H1 (cell line): ENCODE measurements around the gene COL6A3.

Experiments
- BACH1 ChIP-seq: IDR thresholded peaks from 2 replicates; pipeline ENCODE4 v1.6.1; 2012; ENCODE audit warnings: low read length, improper control_type of control experiment
- EZH2 ChIP-seq: fragments of 200-600 bp; sonication (generic); IDR thresholded peaks from 2 replicates; pipeline ENCODE4 v1.7.1; 2012; ENCODE audit warnings: low read depth, mild to moderate bottlenecking, moderate library complexity, low read length, inconsistent platforms; ENCODE audit not compliant: severe bottlenecking
- GABPA ChIP-seq: IDR thresholded peaks from 2 replicates; pipeline ENCODE4 v1.6.1; 2011; ENCODE audit warnings: mild to moderate bottlenecking, low read length, moderate library complexity, borderline replicate concordance; ENCODE audit not compliant: insufficient read depth
- POLR2A ChIP-seq, 2 experiments: IDR thresholded peaks; 1 replicate in 1 of 2; 2 replicates in 1 of 2; pipeline ENCODE4 v1.6.1; 2011; ENCODE audit warnings: low read depth in 2 of 2, low read length in 2 of 2, mild to moderate bottlenecking in 2 of 2; ENCODE audit errors: control extremely low read depth in 1 of 2
- RAD21 ChIP-seq, 2 experiments: IDR thresholded peaks in 1 of 2; conservative IDR thresholded peaks in 1 of 2; 2 replicates each; pipeline ENCODE4 v1.6.1; 2011; ENCODE audit warnings: low read depth in 2 of 2, low read length in 2 of 2, improper control_type of control experiment in 1 of 2, inconsistent platforms in 1 of 2, mild to moderate bottlenecking in 1 of 2, moderate library complexity in 1 of 2
- TF ChIP-seq, protein P1 (sequence below), 3 experiments: IDR thresholded peaks; 1 replicate in 2 of 3; 2 replicates in 1 of 3; pipeline versions ENCODE4 v1.5.1 to v1.6.1; 2011; ENCODE audit warnings: low read length in 3 of 3, mild to moderate bottlenecking in 3 of 3, inconsistent platforms in 2 of 3, low read depth in 1 of 3, moderate library complexity in 1 of 3; ENCODE audit not compliant: insufficient read depth in 1 of 3; ENCODE audit errors: control extremely low read depth in 1 of 3

- TF ChIP-seq EZH2 (no peak), GABPA (no peak), RAD21 (IDR thresholded peaks at IDR 0.05 in 1 of 2, conservative IDR thresholded peaks at IDR 0.05 in 1 of 2; ENCODE audit: low read depth in 2 of 2, low read length in 2 of 2) (no peak), BACH1 (no peak), POLR2A (IDR thresholded peaks at IDR 0.05; ENCODE audit: control extremely low read depth in 1 of 2, low read depth in 2 of 2, low read length in 2 of 2) (no peak)
- TF ChIP-seq, protein P1, sequence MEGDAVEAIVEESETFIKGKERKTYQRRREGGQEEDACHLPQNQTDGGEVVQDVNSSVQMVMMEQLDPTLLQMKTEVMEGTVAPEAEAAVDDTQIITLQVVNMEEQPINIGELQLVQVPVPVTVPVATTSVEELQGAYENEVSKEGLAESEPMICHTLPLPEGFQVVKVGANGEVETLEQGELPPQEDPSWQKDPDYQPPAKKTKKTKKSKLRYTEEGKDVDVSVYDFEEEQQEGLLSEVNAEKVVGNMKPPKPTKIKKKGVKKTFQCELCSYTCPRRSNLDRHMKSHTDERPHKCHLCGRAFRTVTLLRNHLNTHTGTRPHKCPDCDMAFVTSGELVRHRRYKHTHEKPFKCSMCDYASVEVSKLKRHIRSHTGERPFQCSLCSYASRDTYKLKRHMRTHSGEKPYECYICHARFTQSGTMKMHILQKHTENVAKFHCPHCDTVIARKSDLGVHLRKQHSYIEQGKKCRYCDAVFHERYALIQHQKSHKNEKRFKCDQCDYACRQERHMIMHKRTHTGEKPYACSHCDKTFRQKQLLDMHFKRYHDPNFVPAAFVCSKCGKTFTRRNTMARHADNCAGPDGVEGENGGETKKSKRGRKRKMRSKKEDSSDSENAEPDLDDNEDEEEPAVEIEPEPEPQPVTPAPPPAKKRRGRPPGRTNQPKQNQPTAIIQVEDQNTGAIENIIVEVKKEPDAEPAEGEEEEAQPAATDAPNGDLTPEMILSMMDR (IDR thresholded peaks at IDR 0.05; ENCODE audit: control extremely low read depth in 1 of 3, insufficient read depth in 1 of 3, low read depth in 1 of 3, low read length in 3 of 3): no peak
Measured at GRCh38 chr2:237392186-237392585, 21.8 kb downstream of the COL6A3 start.
